IMR-90 (cell line): ENCODE data around the gene ZNF280B. TPM values are rescaled to one million over a fixed set of nuclear protein-coding genes. Genes with fewer than 3 reads are reported as not detected.

Source experiments
- ATAC-seq: fragments of 200-7000 bp; cut with Tn5 transposase; 2 replicates; pipeline ENCODE4 v1.9.1; 2020; ENCODE audit warnings: low read depth, mild to moderate bottlenecking, moderate library complexity
- BruUV-seq: library from RNA; stranded (reverse); fragments of 400-500 nt; replicated peaks from 2 replicates; lab custom pipeline; 2021; lab: Mats Ljungman, UMichigan
- CTCF ChIA-PET: fragments of 300-600 bp; formaldehyde crosslinking; extraction: SDS; loops from one replicate; lab custom pipeline; 2021; ENCODE audit warnings: antibody characterized with exemption; lab: Yijun Ruan, JAX
- POLR2A ChIA-PET: fragments of 300-600 bp; sonication (Branson Sonifier 250); formaldehyde crosslinking; loops from one replicate; lab custom pipeline; 2022; ENCODE audit warnings: antibody characterized with exemption; ENCODE audit not compliant: unreplicated experiment; lab: Charles Lee
- DNase-seq: peaks from one replicate; pipeline ENCODE4 v3.0.0; 2013
- H2AFZ ChIP-seq: replicated peaks from 2 replicates; pipeline ENCODE3; 2013; ENCODE audit warnings: low read length, mild to moderate bottlenecking; ENCODE audit not compliant: poor library complexity
- H2AK5ac ChIP-seq: 2 replicates; pipeline ENCODE4 v1.6.1; 2013; ENCODE audit warnings: low read depth, low read length, inconsistent platforms
- H2AK9ac ChIP-seq: replicated peaks from 2 replicates; pipeline ENCODE3; 2013; ENCODE audit warnings: mild to moderate bottlenecking, low read depth, low read length, moderate library complexity; ENCODE audit not compliant: poor library complexity
- H2BK120ac ChIP-seq: 2 replicates; pipeline ENCODE4 v1.6.1; 2013; ENCODE audit warnings: low read depth, low read length, inconsistent platforms
- H2BK15ac ChIP-seq: 3 replicates; pipeline ENCODE4 v1.6.1; 2013; ENCODE audit warnings: low read depth, low read length, inconsistent platforms
- H2BK20ac ChIP-seq: 2 replicates; pipeline ENCODE4 v1.6.1; 2013; ENCODE audit warnings: low read depth, mild to moderate bottlenecking, inconsistent platforms, low read length, moderate library complexity
- H2BK5ac ChIP-seq: 2 replicates; pipeline ENCODE4 v1.6.1; 2013; ENCODE audit warnings: mild to moderate bottlenecking, low read depth, low read length, inconsistent platforms; ENCODE audit not compliant: poor library complexity, severe bottlenecking
- H3K14ac ChIP-seq: replicated peaks from 2 replicates; pipeline ENCODE4 v1.6.1; 2013; ENCODE audit warnings: low read depth, low read length, inconsistent platforms
- H3K18ac ChIP-seq: 2 replicates; pipeline ENCODE4 v1.6.1; 2013; ENCODE audit warnings: low read depth, low read length, control low read depth
- H3K23ac ChIP-seq: 2 replicates; pipeline ENCODE4 v1.6.1; 2013; ENCODE audit warnings: low read depth, low read length, inconsistent platforms
- H3K27ac ChIP-seq: 2 replicates; pipeline ENCODE4 v1.5.1; 2013; ENCODE audit warnings: mild to moderate bottlenecking, control low read depth, low read length; ENCODE audit not compliant: insufficient read depth
- H3K27me3 ChIP-seq: 2 replicates; pipeline ENCODE4 v1.6.1; 2013; ENCODE audit warnings: low read length; ENCODE audit not compliant: control insufficient read depth, insufficient read depth
- H3K36me3 ChIP-seq: 2 replicates; pipeline ENCODE4 v1.6.1; 2013; ENCODE audit warnings: low read length, mixed read lengths; ENCODE audit not compliant: control insufficient read depth, insufficient read depth
- H3K4ac ChIP-seq: 2 replicates; pipeline ENCODE4 v1.6.1; 2013; ENCODE audit warnings: low read depth, low read length, inconsistent platforms
- H3K4me1 ChIP-seq: 2 replicates; pipeline ENCODE4 v1.6.1; 2013; ENCODE audit warnings: low read length, mixed read lengths; ENCODE audit not compliant: control insufficient read depth, insufficient read depth
- H3K4me2 ChIP-seq: 2 replicates; pipeline ENCODE4 v1.6.1; 2013; ENCODE audit warnings: low read depth, mild to moderate bottlenecking, control low read depth, low read length, moderate library complexity
- H3K4me3 ChIP-seq: 2 replicates; pipeline ENCODE4 v1.5.1; 2013; ENCODE audit warnings: low read depth, mild to moderate bottlenecking, control low read depth, low read length, moderate library complexity; ENCODE audit not compliant: insufficient read depth
- H3K56ac ChIP-seq: 2 replicates; pipeline ENCODE4 v1.6.1; 2013; ENCODE audit warnings: low read length, inconsistent platforms; ENCODE audit not compliant: insufficient read depth; ENCODE audit errors: extremely low read depth
- H3K79me1 ChIP-seq, 2 experiments: 2 replicates each; pipeline ENCODE4 v1.6.1; 2013; ENCODE audit warnings: low read length in 2 of 2, inconsistent platforms in 1 of 2, low read depth in 1 of 2
- H3K9ac ChIP-seq: 2 replicates; pipeline ENCODE4 v1.6.1; 2013; ENCODE audit warnings: low read depth, low read length, control low read depth
- H3K9me1 ChIP-seq: 2 replicates; pipeline ENCODE4 v1.6.1; 2013; ENCODE audit warnings: low read length, inconsistent platforms; ENCODE audit not compliant: insufficient read depth
- H3K9me3 ChIP-seq: 2 replicates; pipeline ENCODE4 v1.6.1; 2013; ENCODE audit warnings: low read length; ENCODE audit not compliant: control insufficient read depth, insufficient read depth
- H4K20me1 ChIP-seq: 2 replicates; pipeline ENCODE4 v1.6.1; 2013; ENCODE audit warnings: low read length, inconsistent platforms; ENCODE audit not compliant: insufficient read depth
- H4K5ac ChIP-seq: 2 replicates; pipeline ENCODE4 v1.6.1; 2013; ENCODE audit warnings: mild to moderate bottlenecking, low read depth, low read length, control low read depth
- H4K8ac ChIP-seq, 2 experiments: 2 replicates each; pipeline ENCODE4 v1.6.1; 2013; ENCODE audit warnings: low read depth in 2 of 2, low read length in 2 of 2, control low read depth in 1 of 2, inconsistent platforms in 1 of 2
- H4K91ac ChIP-seq: 2 replicates; pipeline ENCODE4 v1.6.1; 2013; ENCODE audit warnings: low read depth, low read length, inconsistent platforms; ENCODE audit not compliant: insufficient read depth
- BHLHE40 ChIP-seq: fragments of 150-350 bp; IDR thresholded peaks from 2 replicates; pipeline ENCODE4 v1.6.1; 2016; ENCODE audit warnings: mild to moderate bottlenecking, low read depth, low read length
- CEBPB ChIP-seq: IDR thresholded peaks from 2 replicates; pipeline ENCODE4 v1.6.1; 2012; ENCODE audit warnings: low read depth, low read length, improper control_type of control experiment
- CHD1 ChIP-seq: IDR thresholded peaks from 2 replicates; pipeline ENCODE4 v1.6.1; 2012; ENCODE audit warnings: low read depth, low read length, improper control_type of control experiment
- ELK1 ChIP-seq: fragments of 150-350 bp; IDR thresholded peaks from 2 replicates; pipeline ENCODE4 v1.6.1; 2016; ENCODE audit warnings: low read depth, mild to moderate bottlenecking, low read length, moderate library complexity, borderline replicate concordance
- FOS ChIP-seq: fragments of 150-350 bp; IDR thresholded peaks from 2 replicates; pipeline ENCODE4 v1.6.1; 2016; ENCODE audit warnings: low read depth, low read length
- MAFK ChIP-seq: IDR thresholded peaks from 2 replicates; pipeline ENCODE4 v1.6.1; 2012; ENCODE audit warnings: low read depth, low read length, improper control_type of control experiment
- MAZ ChIP-seq: IDR thresholded peaks from 2 replicates; pipeline ENCODE4 v1.6.1; 2012; ENCODE audit warnings: low read depth, mild to moderate bottlenecking, low read length, improper control_type of control experiment, moderate library complexity, borderline replicate concordance
- MXI1 ChIP-seq: IDR thresholded peaks from 2 replicates; pipeline ENCODE4 v1.6.1; 2012; ENCODE audit warnings: low read depth, mild to moderate bottlenecking, low read length, moderate library complexity, borderline replicate concordance
- NFE2L2 ChIP-seq: fragments of 150-350 bp; IDR thresholded peaks from 2 replicates; pipeline ENCODE4 v1.6.1; 2016; ENCODE audit warnings: low read depth, mild to moderate bottlenecking, low read length
- POLR2A ChIP-seq: IDR thresholded peaks from 2 replicates; pipeline ENCODE4 v1.6.1; 2012; ENCODE audit warnings: mild to moderate bottlenecking, low read depth, low read length
- RAD21 ChIP-seq: IDR thresholded peaks from 2 replicates; pipeline ENCODE4 v1.6.1; 2012; ENCODE audit warnings: low read length, improper control_type of control experiment
- RCOR1 ChIP-seq: IDR thresholded peaks from 2 replicates; pipeline ENCODE4 v1.6.1; 2012; ENCODE audit warnings: mild to moderate bottlenecking, low read length, improper control_type of control experiment; ENCODE audit not compliant: insufficient replicate concordance
- RFX5 ChIP-seq: IDR thresholded peaks from 2 replicates; pipeline ENCODE4 v1.8.0; 2012; ENCODE audit warnings: low read depth, mild to moderate bottlenecking, low read length, moderate library complexity
- SMC3 ChIP-seq: fragments of 150-350 bp; IDR thresholded peaks from 2 replicates; pipeline ENCODE4 v1.6.1; 2016; ENCODE audit warnings: low read depth, mild to moderate bottlenecking, antibody characterized with exemption, low read length, moderate library complexity
- USF2 ChIP-seq: fragments of 150-350 bp; IDR thresholded peaks from 2 replicates; pipeline ENCODE4 v1.6.1; 2017; ENCODE audit warnings: mild to moderate bottlenecking, antibody characterized with exemption, low read length, low read depth
- WGBS, 2 experiments: methylation state at CpG; one replicate each; pipeline versions ENCODE4 v1.1.5 to v1.1.7; 2013; ENCODE audit warnings: missing lambda C conversion rate in 2 of 2; ENCODE audit not compliant: insufficient read length in 1 of 2; ENCODE audit errors: extremely low coverage in 2 of 2; 5-methylcytosine and 5-hydroxymethylcytosine counted together
- dilution Hi-C: fragments of 300-500 bp; cut with HindIII; formaldehyde crosslinking; loops from one replicate; pipeline ENCODE4 v1.14.3; 2018; ENCODE audit warnings: low sequenced_read_pairs; ENCODE audit not compliant: unreplicated experiment
- in situ Hi-C: fragments of 300-500 bp; cut with MboI; formaldehyde crosslinking; loops from 3 replicates; pipeline ENCODE4 v1.14.3; 2019; ENCODE audit warnings: low sequenced_read_pairs, inconsistent platforms, mixed read lengths
- intact Hi-C: fragments of 100-400 bp; cut with micrococcal nuclease; formaldehyde crosslinking; loops from 2 replicates; pipeline ENCODE4 v1.10.0; 2022
- polyA plus RNA-seq, 3 experiments: library from polyadenylated mRNA; depleted of rRNA; stranded (reverse); fragments of >200 nt; gene quantifications; 2 replicates each; pipeline ENCODE4 v1.2.3, GENCODE V29; 2012; ENCODE audit warnings: low replicate concordance in 1 of 3
- total RNA-seq: library from RNA; depleted of rRNA; stranded (reverse); fragments of >200 nt; gene quantifications from 2 replicates; pipeline ENCODE4 v1.2.3, GENCODE V29; 2012
- TF ChIP-seq, protein P1 (sequence below): conservative IDR thresholded peaks from 2 replicates; pipeline ENCODE4 v1.5.1; 2012; ENCODE audit warnings: mild to moderate bottlenecking, low read depth, low read length, improper control_type of control experiment

Gene ZNF280B
- total and polyA plus RNA-seq, 2 of the 4 experiments (the other 2 are of a cell fraction), result 0.65 to 1.4 TPM

DNA sequence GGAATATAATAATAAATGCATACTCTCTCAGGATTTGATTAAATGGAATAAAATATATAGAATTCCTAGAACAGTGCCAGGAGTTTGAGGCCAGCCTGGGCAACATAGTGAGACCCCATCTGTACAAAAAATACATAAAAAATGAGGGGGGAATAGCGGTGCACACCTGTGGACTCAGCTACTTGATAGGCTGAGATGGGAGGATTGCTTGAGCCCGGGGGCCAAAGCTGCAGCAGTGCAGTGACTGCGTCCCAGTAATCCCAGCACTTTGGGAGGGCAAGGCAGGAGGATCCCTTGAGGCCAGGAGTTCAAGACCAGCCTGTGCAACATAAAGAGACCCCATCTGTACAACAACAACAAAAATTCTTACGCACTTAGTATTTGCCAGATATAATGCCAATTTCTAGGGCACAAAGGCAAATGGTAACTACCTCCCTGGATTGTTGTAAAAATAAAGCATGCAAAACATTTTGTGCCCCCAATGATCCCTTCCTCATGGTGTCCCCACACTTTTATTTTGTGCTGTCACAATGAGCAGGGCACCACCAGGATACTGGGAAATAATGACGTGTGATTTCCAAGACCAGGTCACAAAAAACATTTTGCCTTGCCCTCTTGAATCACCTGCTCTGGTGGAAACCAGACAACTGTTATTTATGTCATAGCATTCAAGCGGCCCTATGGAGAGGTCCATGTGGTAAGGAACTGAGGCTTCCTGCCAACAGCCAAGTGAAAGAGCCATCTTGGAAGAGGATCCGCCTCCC lies 29.9 kb upstream of the ZNF280B start:
- H3K4me2 ChIP-seq, result no peak overlapping the region
- no peak overlapping the region for H4K5ac ChIP-seq
- no peak overlapping the region for H3K18ac ChIP-seq
- no peaks in the 10 kb centered on the region for H3K9me3 ChIP-seq
- CTCF ChIA-PET, result no interaction called here
- no peak overlapping the region for H3K4me3 ChIP-seq
- no TSS peak for BruUV-seq
- no peak overlapping the region for H2BK5ac ChIP-seq
- POLR2A ChIA-PET, result no interaction called here
- DNase-seq (no peak), ATAC-seq (no peak)
- TF ChIP-seq MXI1, result no peak
- no peak for TF ChIP-seq POLR2A
- no peak for TF ChIP-seq MAFK
- TF ChIP-seq RAD21, result no peak
- TF ChIP-seq NFE2L2, result no peak
- no peak for TF ChIP-seq USF2
- no peak for TF ChIP-seq FOS
- no peak for TF ChIP-seq BHLHE40
- no peak for TF ChIP-seq CEBPB
- no peak for TF ChIP-seq SMC3
- no peak for TF ChIP-seq CHD1
- no peak for TF ChIP-seq ELK1
- TF ChIP-seq RCOR1, result no peak
- no peak for TF ChIP-seq RFX5
- no peak for TF ChIP-seq MAZ
- TF ChIP-seq, protein P1, sequence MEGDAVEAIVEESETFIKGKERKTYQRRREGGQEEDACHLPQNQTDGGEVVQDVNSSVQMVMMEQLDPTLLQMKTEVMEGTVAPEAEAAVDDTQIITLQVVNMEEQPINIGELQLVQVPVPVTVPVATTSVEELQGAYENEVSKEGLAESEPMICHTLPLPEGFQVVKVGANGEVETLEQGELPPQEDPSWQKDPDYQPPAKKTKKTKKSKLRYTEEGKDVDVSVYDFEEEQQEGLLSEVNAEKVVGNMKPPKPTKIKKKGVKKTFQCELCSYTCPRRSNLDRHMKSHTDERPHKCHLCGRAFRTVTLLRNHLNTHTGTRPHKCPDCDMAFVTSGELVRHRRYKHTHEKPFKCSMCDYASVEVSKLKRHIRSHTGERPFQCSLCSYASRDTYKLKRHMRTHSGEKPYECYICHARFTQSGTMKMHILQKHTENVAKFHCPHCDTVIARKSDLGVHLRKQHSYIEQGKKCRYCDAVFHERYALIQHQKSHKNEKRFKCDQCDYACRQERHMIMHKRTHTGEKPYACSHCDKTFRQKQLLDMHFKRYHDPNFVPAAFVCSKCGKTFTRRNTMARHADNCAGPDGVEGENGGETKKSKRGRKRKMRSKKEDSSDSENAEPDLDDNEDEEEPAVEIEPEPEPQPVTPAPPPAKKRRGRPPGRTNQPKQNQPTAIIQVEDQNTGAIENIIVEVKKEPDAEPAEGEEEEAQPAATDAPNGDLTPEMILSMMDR, result no peak
- H3K27me3 ChIP-seq, result no peaks in the 10 kb centered on the region
- H2BK120ac ChIP-seq, result no peak overlapping the region
- no peak overlapping the region for H3K23ac ChIP-seq
- H3K14ac ChIP-seq, result no peak overlapping the region
- no peak overlapping the region for H3K27ac ChIP-seq
- H4K91ac ChIP-seq, result no peak overlapping the region
- no peak overlapping the region for H2BK20ac ChIP-seq
- H2AK5ac ChIP-seq, result no peak overlapping the region
- no peak overlapping the region for H2BK15ac ChIP-seq
- H3K9me1 ChIP-seq, result no peaks in the 10 kb centered on the region
- intact Hi-C loops, result no loop called here
- H2AK9ac ChIP-seq, result no peak overlapping the region
- dilution Hi-C loops, result no loop called here
- no peak overlapping the region for H3K4ac ChIP-seq
- no CpG with 5 or more reads among the region's 7 CpGs for WGBS, 2 experiments
- no peak overlapping the region for H2AFZ ChIP-seq
- H4K20me1 ChIP-seq, result no peaks in the 10 kb centered on the region
- no peaks in the 10 kb centered on the region for H3K79me1 ChIP-seq
- no peak overlapping the region for H4K8ac ChIP-seq
- H3K56ac ChIP-seq, result no peak overlapping the region
- H3K9ac ChIP-seq, result no peak overlapping the region
- H3K4me1 ChIP-seq, result no peaks in the 10 kb centered on the region
- H3K36me3 ChIP-seq, result no peaks in the 10 kb centered on the region
- in situ Hi-C loops, result no loop called here
